Heart left ventricle (tissue), 16 donors: Measurements from ENCODE around the gene HOXA3. TPM values are rescaled to one million over a fixed set of nuclear protein-coding genes. Genes with fewer than 3 reads are reported as not detected.

Experiments
- ATAC-seq, 4 donors: fragments of 200-7000 bp; cut with Tn5 transposase; one replicate each; pipeline ENCODE4 v1.9.1; 2020 to 2022; ENCODE audit warnings: moderate library complexity in 4 of 4, mild to moderate bottlenecking in 3 of 4, moderate number of reproducible peaks in 1 of 4
- DNase-seq, 5 donors: peaks; one replicate each; pipeline ENCODE4 v3.0.0-alpha.2; 2020
- H3K27ac ChIP-seq, 12 donors: fragments of 200-600 bp; sonication (generic) in 4 of 12; one replicate each; pipeline versions ENCODE4 v1.5.0 to v1.8.0; 2016 to 2022; ENCODE audit warnings: mild to moderate bottlenecking in 2 of 12
- H3K27me3 ChIP-seq, 9 donors: fragments of 200-600 bp; sonication (generic) in 2 of 9; one replicate each; pipeline versions ENCODE4 v1.5.1 to v1.8.0; 2016 to 2022; ENCODE audit warnings: mild to moderate bottlenecking in 3 of 9
- H3K36me3 ChIP-seq, 9 donors: fragments of 200-600 bp; sonication (generic) in 2 of 9; one replicate each; pipeline versions ENCODE4 v1.5.0 to v1.8.0; 2018 to 2022; ENCODE audit warnings: mild to moderate bottlenecking in 2 of 9
- H3K4me1 ChIP-seq, 12 donors: fragments of 200-600 bp; sonication (generic) in 4 of 12; one replicate each; pipeline versions ENCODE4 v1.5.0 to v1.8.0; 2016 to 2022; ENCODE audit warnings: mild to moderate bottlenecking in 3 of 12
- H3K4me3 ChIP-seq, 12 donors: fragments of 200-600 bp; sonication (generic) in 4 of 12; one replicate each; pipeline versions ENCODE4 v1.5.0 to v1.8.0; 2017 to 2022; ENCODE audit warnings: mild to moderate bottlenecking in 9 of 12, moderate library complexity in 4 of 12
- H3K9me3 ChIP-seq, 12 donors: fragments of 200-600 bp; sonication (generic) in 4 of 12; one replicate each; pipeline versions ENCODE4 v1.5.0 to v1.8.0; 2016 to 2022; ENCODE audit warnings: mild to moderate bottlenecking in 1 of 12
- CTCF ChIP-seq, 12 donors: fragments of 200-600 bp; sonication (generic) in 4 of 12; IDR thresholded peaks; one replicate each; pipeline versions ENCODE4 v1.5.0 to v1.8.0; 2018 to 2022; ENCODE audit warnings: antibody characterized with exemption in 12 of 12, mild to moderate bottlenecking in 5 of 12
- POLR2A ChIP-seq, 2 donors: fragments of 450-650 bp; IDR thresholded peaks; one replicate each; pipeline ENCODE4 v1.6.1; 2017; ENCODE audit warnings: antibody characterized with exemption in 2 of 2, mild to moderate bottlenecking in 2 of 2, moderate library complexity in 2 of 2
- WGBS, 4 donors: extraction: QIAGEN DNeasy Blood & Tissue Kit in 2 of 4; methylation state at CpG; one replicate each; pipeline versions ENCODE4 v1.1.5 to v1.1.7; 2013 to 2018; 5-methylcytosine and 5-hydroxymethylcytosine counted together
- intact Hi-C, 10 donors: fragments of 100-400 bp; cut with DNase I; formaldehyde crosslinking; loops; one replicate each; pipeline versions ENCODE4 v1.11.1 to v1.14.2; 2022
- polyA plus RNA-seq, 2 donors: library from polyadenylated mRNA; stranded (reverse); fragments of 200-250 nt; gene quantifications; one replicate each; pipeline ENCODE4 v1.2.3, GENCODE V29; 2013
- total RNA-seq, 9 donors: library from RNA; depleted of rRNA in 2 of 9; stranded (reverse); fragments of >200 nt in 2 of 9; fragmentation: NEBNext Ultra II Directional in 3 of 9; extraction: Animal tissue kit (Norgen Biotek cat#: 25700) in 3 of 9; gene quantifications; one replicate each; pipeline versions ENCODE4 v1.1.0 to v1.2.4, GENCODE V29; 2016 to 2023
- donor health status: ischemic (EF 13 %, LVEDD 7.1; RV severe dilation, severe dysfunction).
- donor health status: healthy with polysubstance abuse.
- donor health status: DM: no; HTN: yes; CAD: no.
- donor health status: DM: no; HTN: no; CAD: no.
- donor health status: ischemic (EF 25% LVEDD 6.9; RV normal size, moderate dysfunction).
- donor health status: ischemic (EF 25% LVEDD 5.7; RV mildly dilated, moderate dysfunction).
- donor health status: healthy.
- donor health status: DM: yes; HTN: yes; CAD: no.
- donor health status: ischemic (EF 35%, LVEDD 5.7; RV mildly dilated, moderate dysfunction).
- donor health status: nonischemic (EF 11% LVEDD 7.7; RV severe dilation, severe dysfunction).
- donor health status: DM: yes; HTN: yes; CAD: no.
- donor health status: PGD.
- donor health status: ischemic (EF 29% LVEDD 5.4; RV normal size, mild dysfunction).
- donor health status: nonischemic (EF 23%, LVEDD 6.1; RV moderate dilation, normal function).

Gene HOXA3
- total and polyA plus RNA-seq, 11 donors = 0.07 to 3.1 (median 0.64) TPM; not detected in 2

- peak overlapping the region in 7 of 12 donors; percentile 5 to 51 (median 27) for H3K4me3 ChIP-seq
- peaks cover 44 to 98% (median 83%) of the 10 kb centered on the region in 9 donors for H3K27me3 ChIP-seq
- no peak for ATAC-seq
Measured at GRCh38 chr7:27116031-27116961, 36.1 kb downstream of the HOXA3 start.

GRCh38 chr7:27115221-27116026, 37.0 kb downstream of the HOXA3 start:
- Histone ChIP-seq H3K4me3 (peak overlapping the region in 11 of 12 donors; percentile 3 to 51 (median 25)), H3K36me3 (no peaks in the 10 kb centered on the region), H3K4me1 (peaks cover 0 to 26% (median 4%) of the 10 kb centered on the region in 12 donors), H3K9me3 (no peaks in the 10 kb centered on the region), H3K27me3 (peaks cover 48 to 99% (median 84%) of the 10 kb centered on the region in 9 donors), H3K27ac (peak overlapping the region in 9 of 12 donors; percentile 31 to 93 (median 62))
- intact Hi-C loops = no loop called here
- TF ChIP-seq POLR2A (IDR thresholded peaks at IDR 0.05) (no peak), CTCF (IDR thresholded peaks at IDR 0.05) (no peak)
- DNase-seq (no peak), ATAC-seq (no peak)
- WGBS, 4 donors = 16 to 28% (median 18%) methylated on average over 25 to 45 of the region's 45 CpGs

More at GRCh38 chr7:27116031-27116961, 36.1 kb downstream of the HOXA3 start:
- TF ChIP-seq POLR2A (IDR thresholded peaks at IDR 0.05) (no peak), CTCF (IDR thresholded peaks at IDR 0.05) (no peak)
- Histone ChIP-seq H3K9me3 (no peaks in the 10 kb centered on the region), H3K4me1 (peaks cover 0 to 20% (median 0%) of the 10 kb centered on the region in 12 donors), H3K36me3 (no peaks in the 10 kb centered on the region), H3K27ac (peak overlapping the region in 7 of 12 donors; percentile 31 to 93 (median 75))
- intact Hi-C loops = no loop called here
- no peak for DNase-seq
- WGBS, 4 donors = 24 to 28% (median 25%) methylated on average over 20 of the region's 20 CpGs

GRCh38 chr7:27114881-27115220, 37.5 kb downstream of the HOXA3 start:
- Histone ChIP-seq H3K36me3 (no peaks in the 10 kb centered on the region), H3K27me3 (peaks cover 51 to 99% (median 87%) of the 10 kb centered on the region in 9 donors), H3K27ac (peak overlapping the region in 5 of 12 donors; percentile 37 to 93 (median 79)), H3K4me3 (peak overlapping the region in 7 of 12 donors; percentile 22 to 51 (median 30)), H3K9me3 (no peaks in the 10 kb centered on the region), H3K4me1 (peaks cover 0 to 29% (median 4%) of the 10 kb centered on the region in 12 donors)
- no peak for ATAC-seq
- no peak for DNase-seq
- 16 to 24% (median 19%) methylated on average over 6 of the region's 6 CpGs for WGBS, 4 donors
- intact Hi-C loops = no loop called here
- no peak for TF ChIP-seq CTCF (IDR thresholded peaks at IDR 0.05)
- no peak for TF ChIP-seq POLR2A (IDR thresholded peaks at IDR 0.05)
